ENCODE results near the gene MAP2K1. TPM values are rescaled to one million over a fixed set of nuclear protein-coding genes. Genes with fewer than 3 reads are reported as not detected.

The MAP2K1 gene
- total and polyA plus RNA-seq, 9 of the 15 experiments (the other 6 are each of a cell fraction or from before 2014, with no cell fraction given), result 7.5 to 58.3 (median 30.0) TPM

DNA sequence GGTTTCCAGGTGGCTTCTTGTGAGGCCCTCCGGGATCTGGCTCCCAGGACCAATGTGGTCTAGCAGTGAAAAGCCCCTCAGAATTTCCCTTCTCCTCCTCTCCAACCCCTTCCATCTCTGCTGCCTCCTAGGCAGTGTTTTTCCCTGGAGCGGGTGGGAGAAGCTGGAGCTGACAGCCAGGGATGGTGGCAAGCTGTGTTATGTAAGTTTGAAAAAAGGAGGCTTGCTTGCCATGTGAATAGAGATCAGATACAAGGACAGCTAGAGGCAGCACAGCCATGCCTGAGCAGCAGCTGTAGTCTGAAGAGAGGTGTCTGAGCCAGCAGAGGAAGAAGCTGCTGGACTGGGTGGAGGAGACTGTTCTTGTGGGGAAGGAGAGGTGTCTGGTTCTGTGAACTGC lies 90.3 kb downstream of the MAP2K1 start:
- H3K4me3 ChIP-seq, result no peak overlapping the region
- H3K9ac ChIP-seq (ENCODE audit: insufficient read depth in 1 of 2, low read depth in 2 of 2, low read length in 2 of 2), result peak overlapping the region in 1 of 2 experiments; percentile 39; a peak in 1 of 4 replicates
- in situ Hi-C loops (cut with MboI) (no loop called here), intact Hi-C loops (cut with micrococcal nuclease) (no loop called here)
- H3K27ac ChIP-seq (ENCODE audit: extremely low read depth, low read depth, low read length), result no peak overlapping the region
- H4K20me1 ChIP-seq (replicated peaks; ENCODE audit: control insufficient read depth, insufficient read depth, low read length), result no peaks in the 10 kb centered on the region; the same call in 1 of the 2 replicates
- H3K79me2 ChIP-seq (ENCODE audit: control insufficient read depth, insufficient read depth, low read length), result no peaks in the 10 kb centered on the region
- 79% methylated on average over 2 of the region's 2 CpGs for WGBS (ENCODE audit: insufficient coverage, low coverage, missing lambda C conversion rate)
- H3K27me3 ChIP-seq (ENCODE audit: control insufficient read depth in 2 of 2, insufficient read depth in 2 of 2, low read length in 2 of 2), result no peaks in the 10 kb centered on the region
- ChIA-PET CTCF (ENCODE audit: low intra/inter-chr PET ratio) (no interaction called here), POLR2A (interaction anchor here (0.6 kb wide), 1 partner anchor 52 kb away, joined by 3 read pairs; no protein-coding TSS in a partner anchor)
- FAIRE-seq (peak; percentile 11), ATAC-seq (no peak), DNase-seq (ENCODE audit: extremely low read depth in 1 of 4, low spot score in 3 of 4) (no peak)
- no TSS peak for BruUV-seq (replicated peaks)
- H3K36me3 ChIP-seq (ENCODE audit: control insufficient read depth, insufficient read depth, low read length), result peaks cover 12% of the 10 kb centered on the region
- H3K9me3 ChIP-seq (replicated peaks; ENCODE audit: control insufficient read depth, insufficient read depth, low read depth, low read length), result no peaks in the 10 kb centered on the region
- peaks cover 9 to 13% of the 10 kb centered on the region in 2 experiments; a peak in 3 of 5 replicates for H3K4me1 ChIP-seq (replicated peaks in 1 of 2; ENCODE audit: control insufficient read depth in 2 of 2, insufficient read depth in 2 of 2, low read length in 2 of 2)
- no peak overlapping the region for H2AFZ ChIP-seq (ENCODE audit: low read depth, low read length)
- H3K9me1 ChIP-seq (ENCODE audit: control insufficient read depth, insufficient read depth, low read length), result peaks cover 3% of the 10 kb centered on the region
- no peak overlapping the region for H3K4me2 ChIP-seq (ENCODE audit: insufficient read depth, low read length)
- no peak for TF ChIP-seq MAFF (IDR thresholded peaks at IDR 0.05; ENCODE audit: low read length)
- TF ChIP-seq CAMTA2 (CRISPR knock-in tag; conservative IDR thresholded peaks at IDR 0.05), result no peak
- TF ChIP-seq, protein P1, sequence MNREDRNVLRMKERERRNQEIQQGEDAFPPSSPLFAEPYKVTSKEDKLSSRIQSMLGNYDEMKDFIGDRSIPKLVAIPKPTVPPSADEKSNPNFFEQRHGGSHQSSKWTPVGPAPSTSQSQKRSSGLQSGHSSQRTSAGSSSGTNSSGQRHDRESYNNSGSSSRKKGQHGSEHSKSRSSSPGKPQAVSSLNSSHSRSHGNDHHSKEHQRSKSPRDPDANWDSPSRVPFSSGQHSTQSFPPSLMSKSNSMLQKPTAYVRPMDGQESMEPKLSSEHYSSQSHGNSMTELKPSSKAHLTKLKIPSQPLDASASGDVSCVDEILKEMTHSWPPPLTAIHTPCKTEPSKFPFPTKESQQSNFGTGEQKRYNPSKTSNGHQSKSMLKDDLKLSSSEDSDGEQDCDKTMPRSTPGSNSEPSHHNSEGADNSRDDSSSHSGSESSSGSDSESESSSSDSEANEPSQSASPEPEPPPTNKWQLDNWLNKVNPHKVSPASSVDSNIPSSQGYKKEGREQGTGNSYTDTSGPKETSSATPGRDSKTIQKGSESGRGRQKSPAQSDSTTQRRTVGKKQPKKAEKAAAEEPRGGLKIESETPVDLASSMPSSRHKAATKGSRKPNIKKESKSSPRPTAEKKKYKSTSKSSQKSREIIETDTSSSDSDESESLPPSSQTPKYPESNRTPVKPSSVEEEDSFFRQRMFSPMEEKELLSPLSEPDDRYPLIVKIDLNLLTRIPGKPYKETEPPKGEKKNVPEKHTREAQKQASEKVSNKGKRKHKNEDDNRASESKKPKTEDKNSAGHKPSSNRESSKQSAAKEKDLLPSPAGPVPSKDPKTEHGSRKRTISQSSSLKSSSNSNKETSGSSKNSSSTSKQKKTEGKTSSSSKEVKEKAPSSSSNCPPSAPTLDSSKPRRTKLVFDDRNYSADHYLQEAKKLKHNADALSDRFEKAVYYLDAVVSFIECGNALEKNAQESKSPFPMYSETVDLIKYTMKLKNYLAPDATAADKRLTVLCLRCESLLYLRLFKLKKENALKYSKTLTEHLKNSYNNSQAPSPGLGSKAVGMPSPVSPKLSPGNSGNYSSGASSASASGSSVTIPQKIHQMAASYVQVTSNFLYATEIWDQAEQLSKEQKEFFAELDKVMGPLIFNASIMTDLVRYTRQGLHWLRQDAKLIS (CRISPR knock-in tag; IDR thresholded peaks at IDR 0.05), result no peak
- no peak for TF ChIP-seq ZNF57 (CRISPR knock-in tag; IDR thresholded peaks at IDR 0.05)
- no peak for TF ChIP-seq JUN (IDR thresholded peaks at IDR 0.05; ENCODE audit: borderline replicate concordance, low read depth, low read length)
- no peak for TF ChIP-seq JUN (CRISPR knock-in tag; IDR thresholded peaks at IDR 0.05; ENCODE audit: borderline replicate concordance)
- TF ChIP-seq CCNT2 (IDR thresholded peaks at IDR 0.05; ENCODE audit: borderline replicate concordance, extremely low read depth, insufficient read length, low read depth, low read length), result no peak
- no peak for TF ChIP-seq CREM (IDR thresholded peaks at IDR 0.05; ENCODE audit: low read depth)
- TF ChIP-seq RBM22 (IDR thresholded peaks at IDR 0.05; ENCODE audit: low read depth, low read length, poor library complexity, severe bottlenecking), result no peak
- TF ChIP-seq, protein P2, sequence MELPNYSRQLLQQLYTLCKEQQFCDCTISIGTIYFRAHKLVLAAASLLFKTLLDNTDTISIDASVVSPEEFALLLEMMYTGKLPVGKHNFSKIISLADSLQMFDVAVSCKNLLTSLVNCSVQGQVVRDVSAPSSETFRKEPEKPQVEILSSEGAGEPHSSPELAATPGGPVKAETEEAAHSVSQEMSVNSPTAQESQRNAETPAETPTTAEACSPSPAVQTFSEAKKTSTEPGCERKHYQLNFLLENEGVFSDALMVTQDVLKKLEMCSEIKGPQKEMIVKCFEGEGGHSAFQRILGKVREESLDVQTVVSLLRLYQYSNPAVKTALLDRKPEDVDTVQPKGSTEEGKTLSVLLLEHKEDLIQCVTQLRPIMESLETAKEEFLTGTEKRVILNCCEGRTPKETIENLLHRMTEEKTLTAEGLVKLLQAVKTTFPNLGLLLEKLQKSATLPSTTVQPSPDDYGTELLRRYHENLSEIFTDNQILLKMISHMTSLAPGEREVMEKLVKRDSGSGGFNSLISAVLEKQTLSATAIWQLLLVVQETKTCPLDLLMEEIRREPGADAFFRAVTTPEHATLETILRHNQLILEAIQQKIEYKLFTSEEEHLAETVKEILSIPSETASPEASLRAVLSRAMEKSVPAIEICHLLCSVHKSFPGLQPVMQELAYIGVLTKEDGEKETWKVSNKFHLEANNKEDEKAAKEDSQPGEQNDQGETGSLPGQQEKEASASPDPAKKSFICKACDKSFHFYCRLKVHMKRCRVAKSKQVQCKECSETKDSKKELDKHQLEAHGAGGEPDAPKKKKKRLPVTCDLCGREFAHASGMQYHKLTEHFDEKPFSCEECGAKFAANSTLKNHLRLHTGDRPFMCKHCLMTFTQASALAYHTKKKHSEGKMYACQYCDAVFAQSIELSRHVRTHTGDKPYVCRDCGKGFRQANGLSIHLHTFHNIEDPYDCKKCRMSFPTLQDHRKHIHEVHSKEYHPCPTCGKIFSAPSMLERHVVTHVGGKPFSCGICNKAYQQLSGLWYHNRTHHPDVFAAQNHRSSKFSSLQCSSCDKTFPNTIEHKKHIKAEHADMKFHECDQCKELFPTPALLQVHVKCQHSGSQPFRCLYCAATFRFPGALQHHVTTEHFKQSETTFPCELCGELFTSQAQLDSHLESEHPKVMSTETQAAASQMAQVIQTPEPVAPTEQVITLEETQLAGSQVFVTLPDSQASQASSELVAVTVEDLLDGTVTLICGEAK (IDR thresholded peaks at IDR 0.05), result no peak
- TF ChIP-seq, protein P2 (CRISPR knock-in tag; IDR thresholded peaks at IDR 0.05), result no peak
